ENCODE results near the gene BPIFB2.
"Not testable (repeated sequence)": the region's sequence is repeated elsewhere in the genome, so short reads cannot be mapped to it uniquely, and the experiment has no call there.

The BPIFB2 gene, protein sequence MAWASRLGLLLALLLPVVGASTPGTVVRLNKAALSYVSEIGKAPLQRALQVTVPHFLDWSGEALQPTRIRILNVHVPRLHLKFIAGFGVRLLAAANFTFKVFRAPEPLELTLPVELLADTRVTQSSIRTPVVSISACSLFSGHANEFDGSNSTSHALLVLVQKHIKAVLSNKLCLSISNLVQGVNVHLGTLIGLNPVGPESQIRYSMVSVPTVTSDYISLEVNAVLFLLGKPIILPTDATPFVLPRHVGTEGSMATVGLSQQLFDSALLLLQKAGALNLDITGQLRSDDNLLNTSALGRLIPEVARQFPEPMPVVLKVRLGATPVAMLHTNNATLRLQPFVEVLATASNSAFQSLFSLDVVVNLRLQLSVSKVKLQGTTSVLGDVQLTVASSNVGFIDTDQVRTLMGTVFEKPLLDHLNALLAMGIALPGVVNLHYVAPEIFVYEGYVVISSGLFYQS

DNA sequence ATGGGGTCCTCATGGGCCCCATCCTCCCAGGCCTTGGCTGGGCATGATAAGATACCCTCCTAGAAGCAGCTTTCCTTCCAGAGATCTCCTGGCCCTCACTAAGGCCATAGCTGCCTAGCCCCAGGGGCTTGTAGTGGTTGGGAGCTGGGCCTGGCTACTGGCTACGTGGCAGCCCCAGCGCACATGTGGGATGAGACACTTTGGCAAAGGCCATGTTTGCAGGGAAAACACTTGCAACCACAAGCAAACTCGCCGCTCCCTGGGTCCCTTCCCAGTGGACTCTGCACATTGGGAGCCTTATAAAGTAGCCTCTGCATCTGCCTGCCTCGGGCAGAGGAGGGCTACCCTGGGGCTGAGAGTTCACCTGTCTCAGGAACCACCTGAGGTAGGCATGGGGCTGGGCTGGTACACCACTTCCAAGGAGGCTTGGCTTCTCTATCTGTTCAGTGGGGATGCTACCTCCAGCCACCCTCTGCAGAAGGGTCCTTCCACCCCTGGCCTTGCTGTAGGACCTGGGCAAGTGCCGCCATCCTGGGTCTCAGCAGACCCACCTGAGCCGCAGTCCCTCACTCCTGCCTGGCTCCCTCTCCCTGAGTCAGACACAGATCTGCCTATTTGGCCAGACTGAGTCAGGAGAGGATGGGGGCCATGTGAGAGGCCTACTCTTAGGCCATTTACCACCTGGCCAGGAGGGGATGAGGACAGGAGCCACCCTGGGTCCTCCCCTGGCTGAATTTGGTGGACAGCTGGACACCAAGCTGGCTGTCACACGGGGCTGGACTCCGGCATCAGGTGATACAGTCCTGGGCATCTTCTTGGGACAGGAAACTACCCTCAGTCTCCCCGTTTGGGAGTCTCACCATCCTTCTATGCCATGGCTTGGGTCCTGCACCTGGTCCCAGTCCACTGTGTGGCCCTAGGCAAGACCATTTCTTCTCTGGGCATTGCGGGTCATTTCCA is at the start of gene BPIFB2:
TSS of gene BPIFB2 (plus strand) at position 329 of the 960 bp plus-strand sequence. CDS start 871 bp downstream, outside the sequence.
- no peak for DNase-seq (ENCODE audit: low read depth in 2 of 2)

DNA sequence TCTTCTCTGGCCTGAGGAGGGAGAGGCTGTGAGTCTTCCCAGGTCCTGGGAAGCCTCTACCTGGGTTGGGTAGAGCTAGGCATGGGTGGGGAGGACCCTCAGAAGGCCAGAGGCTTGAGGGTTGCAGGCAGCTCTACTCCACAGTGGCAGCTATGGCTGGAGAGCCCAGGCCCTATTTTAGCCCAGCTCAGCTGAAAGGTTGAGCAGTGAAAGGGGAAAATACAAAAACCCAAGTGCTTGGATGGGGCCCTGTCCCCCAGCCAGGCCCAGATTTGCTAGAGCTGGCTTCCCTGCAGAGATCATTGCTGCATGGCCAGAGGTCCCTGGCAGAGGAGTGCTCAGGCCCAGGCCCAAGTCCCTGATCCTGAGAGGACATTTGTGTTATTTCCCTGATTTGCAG is 48.9 kb upstream of the BPIFB2 start:
- DNase-seq (ENCODE audit: low read depth in 2 of 2), result no peak

DNA sequence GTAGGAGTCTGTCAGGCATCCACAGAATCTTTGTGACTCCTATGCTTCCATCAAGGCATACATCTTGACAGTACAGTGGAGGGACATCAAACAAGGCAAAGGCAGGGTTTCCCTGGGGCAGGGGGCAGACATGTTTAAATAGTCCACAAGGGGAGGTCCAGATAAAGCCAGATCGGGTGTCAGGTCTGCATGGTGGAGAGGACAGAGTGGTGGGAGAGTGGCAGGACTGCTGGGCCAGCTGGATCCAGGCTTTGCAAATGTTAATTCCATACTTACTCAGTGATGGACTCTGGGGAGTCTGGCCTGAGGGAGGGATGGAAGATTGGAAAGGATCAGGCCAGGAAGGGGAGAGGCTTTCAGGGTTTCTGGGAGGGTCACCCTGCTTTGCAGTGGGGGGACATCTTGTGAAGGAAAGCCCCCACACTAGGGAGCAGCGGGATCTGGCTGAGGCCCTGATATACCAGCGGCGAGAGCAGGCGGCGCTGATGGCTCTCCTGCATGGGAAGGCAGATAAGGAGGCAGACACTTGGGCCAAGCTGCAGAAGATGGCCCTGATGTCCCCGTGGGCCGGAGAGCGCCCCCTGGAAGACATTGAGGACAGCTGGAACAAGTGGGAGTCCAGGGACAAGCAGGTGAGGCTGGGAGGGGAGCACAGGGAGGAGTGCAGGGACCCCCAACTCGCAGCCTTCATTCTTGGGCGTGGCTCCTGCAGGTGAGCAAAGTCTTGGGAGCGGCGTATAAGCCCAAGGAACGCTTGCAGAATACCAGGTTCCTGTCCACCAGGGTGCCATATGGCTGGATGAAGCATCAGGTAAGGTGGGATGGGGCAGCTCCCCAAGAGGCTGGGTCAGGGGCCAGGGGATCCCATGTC is 47.9 kb upstream of the BPIFB2 start:
- no peak for DNase-seq (ENCODE audit: low read depth in 2 of 2)

DNA sequence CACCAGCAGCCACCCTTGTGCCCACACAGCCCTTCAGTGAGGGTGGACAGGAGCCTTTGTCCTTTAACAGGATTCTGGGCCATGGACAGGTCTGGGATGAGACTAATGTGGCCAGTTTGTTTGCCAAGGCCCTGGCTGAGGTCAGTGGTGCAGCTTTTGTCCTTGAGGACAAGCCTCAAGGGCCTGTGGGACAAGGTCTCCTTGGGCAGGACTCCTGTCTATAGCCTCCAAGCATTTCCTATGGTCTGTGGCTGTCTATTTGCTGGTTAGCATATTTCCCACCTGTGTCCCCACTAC is 47.3 kb upstream of the BPIFB2 start:
- DNase-seq (ENCODE audit: low read depth in 2 of 2), result no peak

DNA sequence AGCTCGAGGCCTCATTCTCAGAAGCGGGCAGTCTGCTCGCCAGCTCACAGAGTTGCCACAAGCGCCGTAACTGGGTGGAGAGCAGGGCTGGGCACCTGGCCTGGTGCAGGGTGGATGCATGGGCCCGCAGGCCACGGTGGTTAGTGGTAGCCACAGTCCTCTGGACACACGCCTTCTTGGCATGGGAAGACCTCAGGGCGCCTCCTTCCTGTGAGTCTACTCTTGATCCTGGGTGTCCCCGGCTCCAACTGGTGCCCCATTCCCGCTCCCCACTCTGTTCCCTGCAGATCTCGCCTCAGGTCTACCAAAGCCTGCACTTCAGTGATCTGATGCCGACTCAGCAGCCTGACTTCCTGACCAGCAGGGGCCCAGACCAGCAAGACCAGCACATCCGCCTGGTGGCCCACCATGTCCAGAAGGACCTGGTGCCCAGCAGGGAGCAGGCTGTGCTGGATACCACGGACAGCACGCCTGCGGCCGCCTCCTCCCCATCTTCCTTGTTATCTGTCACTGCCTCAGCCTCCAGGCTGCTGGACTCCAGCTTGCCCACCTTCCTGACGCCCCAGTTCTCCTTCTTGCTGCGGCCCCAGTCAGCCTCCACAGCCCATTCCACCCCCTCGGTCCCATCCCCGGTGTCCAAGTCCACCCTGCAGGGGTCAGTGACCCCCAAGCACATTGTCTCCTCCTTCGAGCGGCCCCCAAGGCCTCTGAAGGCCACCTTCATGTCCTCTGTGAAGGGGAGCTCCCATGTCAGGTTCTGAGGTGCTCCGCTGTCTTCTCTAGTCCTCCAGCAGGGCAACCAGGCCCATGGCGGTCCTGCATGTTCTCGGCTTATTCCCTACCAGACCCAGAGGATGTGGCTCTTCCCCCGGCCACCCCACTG is 46.4 kb upstream of the BPIFB2 start:
- DNase-seq (ENCODE audit: low read depth in 2 of 2), result no peak

DNA sequence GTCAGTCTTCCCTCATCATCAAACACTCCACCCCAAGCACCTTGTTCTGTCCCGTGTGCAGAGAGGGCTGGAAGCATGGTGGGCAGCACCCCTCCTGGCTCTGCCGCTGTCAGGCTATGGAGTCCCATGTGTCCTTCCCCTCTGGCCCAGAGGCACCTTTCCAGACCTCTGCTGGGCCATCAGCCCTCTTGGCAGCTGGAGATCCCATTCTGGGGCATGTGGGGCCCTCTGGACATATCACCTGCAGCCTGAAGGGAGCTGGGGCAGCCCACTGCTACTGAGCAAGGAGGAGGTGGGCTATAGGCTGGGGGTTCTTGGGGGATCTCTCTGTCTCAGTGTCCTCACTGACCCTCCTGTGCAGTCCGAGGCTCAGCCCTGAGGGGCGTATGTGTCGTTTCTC is 45.5 kb upstream of the BPIFB2 start:
- no peak for DNase-seq (ENCODE audit: low read depth in 2 of 2)

DNA sequence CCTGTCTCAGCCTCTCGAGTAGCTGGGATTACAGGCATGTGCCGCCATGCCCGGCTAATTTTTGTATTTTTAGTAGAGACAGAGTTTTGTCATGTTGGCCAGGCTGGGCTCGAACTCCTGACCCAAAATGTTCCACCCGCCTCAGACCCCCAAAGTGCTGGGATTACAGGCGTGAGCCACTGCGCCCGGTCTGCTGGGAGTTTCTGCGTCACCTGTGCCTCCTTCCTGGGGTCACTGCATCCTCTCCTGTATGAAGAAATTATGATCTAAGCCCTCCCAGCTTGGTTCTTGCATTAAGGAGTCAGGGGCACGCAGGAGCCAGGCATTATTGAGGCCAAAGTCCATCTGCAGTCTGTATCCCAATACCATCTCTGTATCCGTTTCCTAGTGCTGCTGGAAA is 44.9 kb upstream of the BPIFB2 start:
- not testable (repeated sequence) for DNase-seq (ENCODE audit: low read depth in 2 of 2)

DNA sequence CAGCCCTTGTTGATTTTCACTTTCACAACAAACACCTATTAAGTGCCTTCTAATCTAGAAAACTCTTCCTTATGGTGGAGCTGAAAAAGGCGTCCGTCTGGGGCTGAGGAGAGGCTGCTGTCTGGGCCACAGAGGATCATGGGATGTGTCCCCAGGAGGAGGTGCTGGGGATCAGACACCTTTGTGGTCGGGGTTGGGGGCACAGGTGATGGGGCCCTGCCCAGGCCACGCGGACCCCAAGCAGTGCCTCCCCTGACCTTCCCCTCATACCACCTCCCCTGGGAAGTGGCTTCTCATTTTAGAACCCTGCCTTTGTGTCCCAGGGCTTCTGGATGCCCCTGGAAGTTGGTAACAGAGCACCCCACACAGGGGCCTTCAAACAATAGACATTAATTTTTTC is 44.3 kb upstream of the BPIFB2 start:
- no peak for DNase-seq (ENCODE audit: low read depth in 2 of 2)

DNA sequence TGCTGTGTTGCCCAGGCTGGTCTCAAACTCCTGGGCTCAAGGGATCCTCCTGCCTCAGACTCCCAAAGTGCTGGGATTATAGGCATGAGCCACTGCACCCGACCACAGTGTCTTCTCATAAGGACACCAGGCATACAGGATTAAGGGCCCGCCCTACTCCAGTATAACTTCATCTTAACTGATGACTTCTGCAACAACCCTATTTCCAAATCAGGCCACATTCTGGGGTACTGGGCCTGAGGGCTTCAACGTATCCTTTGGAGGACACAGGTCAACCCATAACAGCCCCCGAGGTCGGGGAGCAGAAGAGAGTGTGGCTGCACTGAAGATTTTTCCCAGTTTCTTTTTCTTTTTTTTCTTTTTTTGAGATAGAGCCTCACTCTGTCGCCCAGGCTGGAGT is 42.9 kb upstream of the BPIFB2 start:
- no peak for DNase-seq (ENCODE audit: low read depth in 2 of 2)

DNA sequence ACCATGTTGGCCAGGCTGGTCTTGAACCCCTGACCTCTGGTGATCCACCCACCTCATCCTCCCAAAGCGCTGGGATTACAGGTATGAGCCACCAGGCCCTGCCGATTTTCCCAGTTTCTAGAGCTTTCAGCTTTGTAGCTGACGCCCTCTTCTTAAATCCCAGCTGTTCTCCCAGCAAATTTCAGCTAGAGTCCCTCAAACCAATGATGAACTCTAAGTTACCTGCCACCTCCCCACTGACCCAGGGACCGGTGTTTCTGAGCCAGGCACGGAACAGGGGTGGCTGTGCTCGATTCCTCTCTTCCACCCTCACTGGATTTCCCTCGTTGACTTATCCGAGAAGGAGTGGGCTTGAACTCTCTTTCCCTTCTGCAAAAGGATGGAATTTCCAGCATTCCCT is 42.4 kb upstream of the BPIFB2 start:
- DNase-seq (ENCODE audit: low read depth in 2 of 2), result no peak

DNA sequence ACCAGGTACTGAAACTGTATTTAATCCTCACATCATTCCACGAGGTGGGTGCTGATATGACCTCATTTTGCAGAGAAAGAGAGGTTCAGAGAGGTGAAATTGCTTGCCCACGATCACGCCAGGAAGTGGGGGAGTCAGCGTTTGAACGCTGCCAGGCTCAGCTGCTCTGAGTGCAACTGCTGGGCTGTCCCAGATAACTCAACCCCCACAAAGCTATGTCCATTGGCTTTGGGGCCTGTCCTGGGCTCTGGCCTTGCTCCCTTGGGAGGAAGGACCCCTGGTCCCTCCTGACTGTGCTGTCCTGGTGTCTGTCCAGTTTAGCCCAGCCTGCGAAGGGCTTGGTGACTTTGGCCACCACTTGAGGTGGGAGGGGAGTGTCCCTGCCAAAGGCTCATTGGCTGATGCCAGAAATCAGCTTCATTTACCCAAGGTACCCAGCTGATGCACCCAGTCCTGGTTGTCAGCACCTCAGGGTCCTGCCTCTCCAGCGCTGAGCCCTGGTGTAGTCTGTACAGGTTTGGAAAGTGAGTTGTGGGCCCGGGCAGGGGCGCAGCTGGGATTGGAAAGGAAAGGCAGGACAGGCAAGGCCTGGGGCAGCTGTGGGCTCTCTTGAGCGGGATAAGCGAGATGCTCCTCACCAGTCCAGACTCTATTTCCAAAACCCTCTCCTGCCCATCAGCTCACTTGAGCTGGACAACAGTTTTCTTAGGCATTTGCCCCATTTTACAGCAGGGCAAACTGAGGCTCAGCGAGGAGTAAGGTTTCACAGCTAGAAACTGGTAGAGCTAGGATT is 41.7 kb upstream of the BPIFB2 start:
- no peak for DNase-seq (ENCODE audit: low read depth in 2 of 2)

DNA sequence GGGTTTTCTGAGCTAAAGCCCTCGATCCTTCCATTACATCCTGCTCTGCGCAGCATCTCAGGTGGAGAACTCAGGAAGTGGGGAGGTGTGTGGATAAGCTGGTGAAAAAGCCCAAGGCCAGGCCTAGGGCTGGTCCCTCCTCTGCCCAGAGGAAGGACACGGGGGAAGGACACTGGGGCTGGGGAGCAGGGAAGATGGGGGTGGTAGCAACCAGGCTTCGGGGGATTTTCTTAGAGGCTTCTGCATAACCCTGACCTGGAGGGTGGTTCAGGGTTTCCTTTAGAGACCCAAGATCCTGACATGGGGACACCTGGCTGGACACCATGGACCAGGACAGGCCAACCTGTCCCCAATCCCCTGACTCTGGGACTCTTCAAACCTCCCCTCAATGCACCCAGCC is 41.1 kb upstream of the BPIFB2 start:
- DNase-seq (ENCODE audit: low read depth in 2 of 2), result no peak

DNA sequence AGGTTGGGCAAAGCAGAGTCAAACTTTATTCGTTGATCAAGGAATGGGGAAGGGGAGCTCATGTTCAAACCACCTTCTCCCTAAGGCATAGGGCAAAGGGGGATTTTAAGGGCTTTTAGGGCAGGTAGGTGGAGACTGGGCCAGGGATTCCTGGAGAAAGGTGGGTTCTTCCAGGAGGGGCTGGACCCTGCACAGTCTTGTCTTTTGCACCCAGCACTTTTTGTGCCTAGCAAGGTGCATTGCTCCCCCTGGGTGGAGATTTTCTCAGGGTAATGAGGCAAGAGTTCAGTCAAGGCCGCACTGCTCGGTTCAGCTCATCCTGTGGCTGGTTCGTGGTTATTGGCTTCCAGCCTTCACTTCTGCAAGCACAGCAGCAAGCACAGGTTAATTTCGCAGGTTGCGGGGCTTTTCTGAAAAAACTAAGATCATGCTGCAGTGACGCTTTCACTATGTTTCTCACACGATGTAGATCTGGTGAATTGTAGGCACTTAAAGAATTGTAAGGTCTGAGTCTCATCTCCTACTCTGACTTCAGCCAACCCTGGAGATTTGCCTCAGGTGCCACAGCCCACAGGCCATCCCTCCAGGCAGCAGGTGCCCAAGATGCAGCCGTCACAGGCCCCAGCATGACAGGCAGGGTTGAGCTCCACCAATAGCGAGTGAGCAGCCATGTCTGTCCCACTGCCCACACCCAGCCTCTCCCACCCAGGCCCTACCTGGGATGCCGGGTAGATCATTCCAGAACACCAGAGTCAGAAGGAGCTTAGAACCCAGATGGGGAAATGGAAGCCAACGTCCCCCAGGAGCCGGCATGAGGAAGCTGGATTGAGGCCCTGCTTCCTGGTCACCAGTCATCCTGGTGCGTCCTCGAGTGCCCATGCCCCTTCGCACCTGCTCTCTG is 40.4 kb upstream of the BPIFB2 start:
- DNase-seq (ENCODE audit: low read depth in 2 of 2), result peak in 1 of 2 donors; percentile 13

DNA sequence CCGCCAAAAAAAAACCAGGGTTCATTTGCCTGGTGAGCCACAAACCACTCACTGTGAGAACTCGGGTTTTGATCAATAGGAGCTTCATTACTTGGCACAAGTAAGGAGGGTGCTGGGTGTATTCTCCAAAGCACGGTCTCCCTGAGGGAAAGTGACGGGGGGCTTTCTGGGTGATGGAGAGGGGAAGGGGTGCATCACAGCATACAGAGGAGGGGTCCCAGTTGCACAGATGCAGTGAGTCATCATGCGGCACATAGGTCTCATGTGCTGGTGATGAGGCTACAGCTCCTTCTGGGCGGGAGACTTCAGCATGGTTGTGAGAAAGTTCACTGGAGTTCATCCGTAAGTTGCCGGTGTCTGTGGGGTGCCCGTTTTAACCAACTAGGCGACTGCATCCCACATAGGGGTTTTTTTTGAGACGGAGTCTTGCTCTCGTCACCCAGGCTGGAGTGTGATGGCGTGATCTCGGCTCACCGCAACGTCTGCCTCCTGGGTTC is 39.5 kb upstream of the BPIFB2 start:
- peak; percentile 29 to 35 for DNase-seq (ENCODE audit: low read depth in 2 of 2)

DNA sequence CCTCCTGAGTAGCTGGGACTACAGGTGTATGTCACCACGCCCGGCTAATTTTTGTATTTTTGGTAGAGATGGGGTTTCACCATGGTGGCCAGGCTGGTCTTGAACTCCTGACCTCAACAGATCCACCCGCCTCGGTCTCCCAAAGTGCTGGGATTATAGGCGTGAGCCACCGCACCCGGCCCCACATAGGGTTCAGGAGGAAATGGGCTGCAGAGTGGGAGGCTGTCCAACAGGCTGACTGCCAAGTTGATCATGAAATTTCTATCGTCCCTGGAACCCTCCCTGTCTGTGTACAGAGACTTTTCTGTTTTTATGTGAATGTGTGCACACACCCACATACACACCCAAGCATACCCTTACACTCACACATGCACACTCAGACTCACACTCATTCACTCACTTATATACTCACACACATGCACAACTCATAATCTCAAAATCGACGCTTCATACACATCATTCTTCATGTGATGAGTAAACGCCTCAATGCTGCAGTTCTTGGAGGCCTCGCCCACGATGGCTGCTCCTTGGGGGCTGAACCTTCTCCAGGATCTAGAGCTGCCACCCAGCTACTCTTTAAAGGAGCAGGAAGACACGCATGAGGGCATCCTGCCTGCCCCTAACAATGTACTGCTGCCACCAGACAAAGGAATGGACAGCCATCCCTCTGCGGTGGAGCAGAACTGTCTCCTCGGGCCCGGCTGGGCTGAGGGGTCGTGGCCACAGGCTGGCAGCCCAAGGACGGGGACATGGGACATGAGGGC is 38.8 kb upstream of the BPIFB2 start:
- DNase-seq (ENCODE audit: low read depth in 2 of 2), result no peak

DNA sequence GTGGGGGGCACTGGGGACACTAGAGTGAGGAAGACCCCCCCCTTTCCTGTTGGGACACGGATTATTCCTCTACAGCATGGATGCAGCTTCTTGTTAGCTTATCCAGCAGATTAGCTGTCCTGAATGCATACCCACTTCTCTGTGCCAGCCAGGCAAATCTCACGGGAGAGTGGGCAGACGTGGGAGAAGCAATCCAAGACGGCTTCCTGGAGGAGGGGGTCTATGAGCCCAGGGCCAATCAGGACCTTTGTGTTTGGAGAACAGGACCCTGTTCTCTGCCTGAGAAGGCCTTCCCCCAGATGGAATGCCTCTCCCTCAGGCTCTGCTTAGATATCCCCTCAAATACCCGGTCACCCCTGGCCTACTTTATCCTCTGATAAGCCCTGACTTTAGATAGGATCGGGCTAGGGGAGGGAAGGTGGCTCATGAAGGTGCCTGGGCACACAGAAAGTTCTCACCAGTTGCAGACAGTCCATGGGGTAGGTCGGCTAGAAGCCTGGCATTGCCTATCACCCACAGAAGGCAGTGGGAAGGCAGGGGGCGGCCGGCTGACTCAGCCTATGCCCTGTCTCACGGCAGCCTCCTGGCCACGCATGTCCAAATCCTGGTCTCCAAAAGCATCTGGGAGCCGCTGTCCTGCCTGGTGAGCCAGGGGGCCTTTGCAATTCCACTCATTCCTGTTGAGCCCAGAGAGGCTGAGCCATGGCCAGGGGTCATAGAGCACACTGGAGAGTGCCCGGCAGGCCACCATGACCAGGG is 38.0 kb upstream of the BPIFB2 start:
- DNase-seq (ENCODE audit: low read depth in 2 of 2), result no peak
